AG04449 (cell line): ENCODE results near the gene PDE4D.

Experiments
- CTCF ChIA-PET: fragments of 350-600 bp; formaldehyde crosslinking; extraction: SDS; loops from one replicate; lab custom pipeline; 2021; ENCODE audit warnings: antibody characterized with exemption; lab: Yijun Ruan, JAX
- POLR2A ChIA-PET: fragments of 400-600, 350-600 bp; formaldehyde crosslinking; extraction: SDS; loops from one replicate; lab custom pipeline; 2020; ENCODE audit warnings: antibody characterized with exemption, inconsistent platforms; lab: Yijun Ruan, JAX
- DNase-seq: peaks from one replicate; pipeline ENCODE4 v3.0.0-alpha.2; 2010; ENCODE audit warnings: low read depth, low spot score
- H3K4me3 ChIP-seq: 2 replicates; pipeline ENCODE4 v1.5.1; 2011; ENCODE audit warnings: low read depth, mild to moderate bottlenecking, control low read depth, low read length
- CTCF ChIP-seq: IDR thresholded peaks from one replicate; pipeline ENCODE4 v1.5.1; 2011; ENCODE audit warnings: mild to moderate bottlenecking, moderate library complexity, low read length, control low read depth, inconsistent platforms; ENCODE audit not compliant: insufficient read depth; ENCODE audit errors: missing control alignments

PDE4D gene

GRCh38 chr5:58930520-58930919, 963.0 kb downstream of the PDE4D start:
- POLR2A ChIA-PET, result no interaction called here
- CTCF ChIA-PET, result no interaction called here

DNA sequence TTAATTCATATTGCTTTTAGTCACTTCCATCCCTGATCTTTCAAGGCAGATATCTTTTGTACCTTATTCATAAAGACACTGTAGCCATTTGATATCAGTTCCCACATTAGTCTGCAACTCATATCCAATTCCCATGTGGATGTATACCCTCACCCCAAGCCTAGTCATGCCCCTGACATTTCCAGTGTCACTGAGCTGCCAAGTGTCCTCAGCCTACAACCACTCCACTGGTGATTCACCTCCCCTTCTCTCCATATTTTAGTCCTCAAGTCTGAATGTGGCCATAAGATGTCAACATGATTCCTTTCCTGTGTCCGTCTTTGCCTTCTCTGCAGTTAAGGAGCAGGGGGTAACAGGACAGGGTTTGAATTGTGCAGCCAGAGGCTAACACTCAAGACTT, 963.8 kb downstream of the PDE4D start:
- ChIA-PET POLR2A (no interaction called here), CTCF (no interaction called here)

More at GRCh38 chr5:58930520-58930919, 963.0 kb downstream of the PDE4D start:
- DNase-seq, result no peak
- H3K4me3 ChIP-seq, result no peak overlapping the region
- no peak for TF ChIP-seq CTCF

GRCh38 chr5:58927938-58928337, 965.6 kb downstream of the PDE4D start:
- no peak for DNase-seq
- H3K4me3 ChIP-seq, result no peak overlapping the region
- ChIA-PET CTCF (interaction anchor here (0.7 kb wide), 1 partner anchor 35 kb away, joined by 3 read pairs; no protein-coding TSS in a partner anchor), POLR2A (no interaction called here)
- TF ChIP-seq CTCF, result no peak

More for the DNA sequence above, 963.8 kb downstream of the PDE4D start:
- DNase-seq, result no peak
- no peak for TF ChIP-seq CTCF
- no peak overlapping the region for H3K4me3 ChIP-seq

- ChIA-PET POLR2A (no interaction called here), CTCF (no interaction called here)
- H3K4me3 ChIP-seq, result no peak overlapping the region
- no peak for DNase-seq
- no peak for TF ChIP-seq CTCF
Observed at GRCh38 chr5:58927181-58927580, 966.3 kb downstream of the PDE4D start.

- POLR2A ChIA-PET, result no interaction called here
- CTCF ChIA-PET, result no interaction called here
- no peak for DNase-seq
- TF ChIP-seq CTCF, result no peak
- no peak overlapping the region for H3K4me3 ChIP-seq
Observed at GRCh38 chr5:58926541-58926935, 967.0 kb downstream of the PDE4D start.

- TF ChIP-seq CTCF, result no peak
- no peak for DNase-seq
- POLR2A ChIA-PET, result no interaction called here
- no peak overlapping the region for H3K4me3 ChIP-seq
- CTCF ChIA-PET, result no interaction called here
Observed at GRCh38 chr5:58925627-58926540, 967.6 kb downstream of the PDE4D start.
